Nephron progenitor cell (in vitro differentiated cells): ENCODE data around the gene RAD51B.

Source experiments
- DNase-seq: peaks from one replicate; pipeline ENCODE4 v3.0.0; 2021
- H3K27ac Mint-ChIP-seq: 2 replicates; pipeline ENCODE4 v1.8.0; 2021; ENCODE audit warnings: mild to moderate bottlenecking, moderate library complexity, mixed read lengths
- H3K27me3 Mint-ChIP-seq: 2 replicates; pipeline ENCODE4 v1.8.0; 2021; ENCODE audit warnings: mild to moderate bottlenecking, low read depth, mixed read lengths; ENCODE audit not compliant: poor library complexity
- H3K36me3 Mint-ChIP-seq: 2 replicates; pipeline ENCODE4 v1.8.0; 2021; ENCODE audit warnings: low read depth, mixed read lengths
- H3K4me1 Mint-ChIP-seq: 2 replicates; pipeline ENCODE4 v1.8.0; 2021; ENCODE audit warnings: mixed read lengths
- H3K4me3 Mint-ChIP-seq: 2 replicates; pipeline ENCODE4 v1.8.0; 2021; ENCODE audit warnings: mild to moderate bottlenecking, moderate library complexity, mixed read lengths
- H3K9me3 Mint-ChIP-seq: 2 replicates; pipeline ENCODE4 v1.8.0; 2021; ENCODE audit warnings: mild to moderate bottlenecking, moderate library complexity, mixed read lengths
- TF ChIP-seq, protein P1 (sequence below): fragments of 200-600 bp; sonication (generic); IDR thresholded peaks from 2 replicates; pipeline ENCODE4 v1.5.0; 2021; ENCODE audit warnings: antibody characterized with exemption

Gene RAD51B

DNA sequence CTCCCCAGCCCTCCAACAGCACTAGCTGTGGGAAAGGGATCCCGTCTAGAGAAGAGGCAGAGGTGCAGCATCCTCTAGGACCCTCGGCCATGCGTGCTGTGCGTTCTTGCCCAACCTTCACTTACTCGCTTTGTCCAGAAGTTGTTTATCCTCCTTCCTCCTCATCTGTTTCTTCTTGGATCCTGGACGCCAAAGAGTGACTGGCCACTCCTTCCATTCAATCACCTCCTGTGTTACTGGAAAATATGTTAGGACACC, 832.8 kb downstream of the RAD51B start:
- TF ChIP-seq, protein P1, sequence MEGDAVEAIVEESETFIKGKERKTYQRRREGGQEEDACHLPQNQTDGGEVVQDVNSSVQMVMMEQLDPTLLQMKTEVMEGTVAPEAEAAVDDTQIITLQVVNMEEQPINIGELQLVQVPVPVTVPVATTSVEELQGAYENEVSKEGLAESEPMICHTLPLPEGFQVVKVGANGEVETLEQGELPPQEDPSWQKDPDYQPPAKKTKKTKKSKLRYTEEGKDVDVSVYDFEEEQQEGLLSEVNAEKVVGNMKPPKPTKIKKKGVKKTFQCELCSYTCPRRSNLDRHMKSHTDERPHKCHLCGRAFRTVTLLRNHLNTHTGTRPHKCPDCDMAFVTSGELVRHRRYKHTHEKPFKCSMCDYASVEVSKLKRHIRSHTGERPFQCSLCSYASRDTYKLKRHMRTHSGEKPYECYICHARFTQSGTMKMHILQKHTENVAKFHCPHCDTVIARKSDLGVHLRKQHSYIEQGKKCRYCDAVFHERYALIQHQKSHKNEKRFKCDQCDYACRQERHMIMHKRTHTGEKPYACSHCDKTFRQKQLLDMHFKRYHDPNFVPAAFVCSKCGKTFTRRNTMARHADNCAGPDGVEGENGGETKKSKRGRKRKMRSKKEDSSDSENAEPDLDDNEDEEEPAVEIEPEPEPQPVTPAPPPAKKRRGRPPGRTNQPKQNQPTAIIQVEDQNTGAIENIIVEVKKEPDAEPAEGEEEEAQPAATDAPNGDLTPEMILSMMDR: no peak
- H3K36me3 Mint-ChIP-seq: no peaks in the 10 kb centered on the region
- H3K9me3 Mint-ChIP-seq: no peaks in the 10 kb centered on the region
- DNase-seq: no peak
- peaks cover 9% of the 10 kb centered on the region for H3K27me3 Mint-ChIP-seq
- H3K4me3 Mint-ChIP-seq: no peak overlapping the region
- peak overlapping the region; percentile 11 for H3K27ac Mint-ChIP-seq
- peaks cover 66% of the 10 kb centered on the region for H3K4me1 Mint-ChIP-seq

DNA sequence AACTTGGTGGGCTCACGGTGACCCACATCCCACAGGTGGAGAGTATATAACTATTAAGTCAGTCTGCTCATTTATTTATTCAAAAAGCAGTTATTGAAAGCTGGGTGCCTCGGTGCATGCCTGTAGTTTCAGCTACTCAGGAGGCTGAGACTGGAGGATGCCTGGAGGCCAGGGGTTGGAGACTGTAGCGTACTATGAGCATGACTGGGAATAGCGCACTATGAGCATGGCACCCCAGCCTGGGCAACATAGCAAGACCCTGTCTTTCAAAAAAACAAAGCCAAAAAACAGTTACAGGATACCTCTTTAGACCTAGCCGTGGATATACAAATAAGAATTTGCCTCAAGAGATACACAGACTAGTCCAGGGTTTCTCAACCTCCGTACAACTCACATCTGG, 833.5 kb downstream of the RAD51B start:
- Mint-ChIP-seq H3K27ac (peak overlapping the region; percentile 11), H3K36me3 (no peaks in the 10 kb centered on the region), H3K27me3 (peaks cover 9% of the 10 kb centered on the region), H3K4me1 (peaks cover 73% of the 10 kb centered on the region), H3K4me3 (no peak overlapping the region), H3K9me3 (no peaks in the 10 kb centered on the region)
- no peak for DNase-seq
- TF ChIP-seq, protein P1: no peak

DNA sequence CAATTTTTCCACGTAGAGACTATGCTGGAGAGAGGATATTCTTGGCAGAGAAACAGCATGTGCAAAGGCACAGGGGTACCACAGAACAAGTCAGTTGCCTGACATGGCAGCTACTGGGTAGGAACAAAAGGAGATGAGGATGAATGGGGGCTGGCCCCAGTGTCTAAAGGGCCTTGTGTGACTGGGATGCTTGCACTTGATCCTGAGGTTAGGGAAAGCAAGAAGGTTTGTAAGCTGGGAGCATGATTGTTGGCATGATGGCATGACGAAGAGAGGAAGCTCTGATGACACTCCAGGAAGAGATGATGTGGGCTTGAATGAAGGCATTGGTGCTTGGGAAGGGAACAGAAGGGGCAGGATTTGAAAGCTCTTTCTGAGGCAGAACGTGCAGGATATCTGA, 834.2 kb downstream of the RAD51B start:
- H3K27ac Mint-ChIP-seq: no peak overlapping the region
- TF ChIP-seq, protein P1: no peak
- H3K27me3 Mint-ChIP-seq: peaks cover 9% of the 10 kb centered on the region
- no peaks in the 10 kb centered on the region for H3K9me3 Mint-ChIP-seq
- H3K4me3 Mint-ChIP-seq: no peak overlapping the region
- no peaks in the 10 kb centered on the region for H3K36me3 Mint-ChIP-seq
- DNase-seq: no peak
- H3K4me1 Mint-ChIP-seq: peaks cover 73% of the 10 kb centered on the region

DNA sequence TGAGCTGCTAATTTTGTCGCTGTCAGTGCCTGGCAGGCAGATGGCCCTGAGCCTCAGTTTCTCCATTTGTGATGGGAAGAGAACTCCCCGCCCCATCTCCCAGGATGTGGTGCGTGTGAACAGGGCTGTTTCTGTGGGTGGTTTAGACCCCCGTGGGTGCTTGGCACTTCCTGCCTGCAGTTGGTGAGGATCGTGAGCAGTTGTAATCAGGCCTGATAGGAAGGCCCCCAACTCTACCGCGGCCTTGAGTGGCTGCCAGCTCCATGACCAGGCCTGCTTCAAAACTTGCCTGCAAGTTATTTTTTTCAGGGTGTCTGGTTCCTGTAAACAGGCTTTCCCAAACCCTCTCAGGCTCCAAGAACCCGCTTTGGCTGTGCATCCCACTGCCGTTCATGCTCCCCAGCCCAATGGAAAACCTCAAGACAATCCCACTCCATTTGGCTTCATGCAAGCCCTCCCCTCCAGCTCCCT, 834.9 kb downstream of the RAD51B start:
- peaks cover 73% of the 10 kb centered on the region for H3K4me1 Mint-ChIP-seq
- peaks cover 5% of the 10 kb centered on the region for H3K27me3 Mint-ChIP-seq
- TF ChIP-seq, protein P1: no peak
- peak overlapping the region; percentile 90 for H3K27ac Mint-ChIP-seq
- no peaks in the 10 kb centered on the region for H3K36me3 Mint-ChIP-seq
- H3K9me3 Mint-ChIP-seq: no peaks in the 10 kb centered on the region
- H3K4me3 Mint-ChIP-seq: no peak overlapping the region
- no peak for DNase-seq

DNA sequence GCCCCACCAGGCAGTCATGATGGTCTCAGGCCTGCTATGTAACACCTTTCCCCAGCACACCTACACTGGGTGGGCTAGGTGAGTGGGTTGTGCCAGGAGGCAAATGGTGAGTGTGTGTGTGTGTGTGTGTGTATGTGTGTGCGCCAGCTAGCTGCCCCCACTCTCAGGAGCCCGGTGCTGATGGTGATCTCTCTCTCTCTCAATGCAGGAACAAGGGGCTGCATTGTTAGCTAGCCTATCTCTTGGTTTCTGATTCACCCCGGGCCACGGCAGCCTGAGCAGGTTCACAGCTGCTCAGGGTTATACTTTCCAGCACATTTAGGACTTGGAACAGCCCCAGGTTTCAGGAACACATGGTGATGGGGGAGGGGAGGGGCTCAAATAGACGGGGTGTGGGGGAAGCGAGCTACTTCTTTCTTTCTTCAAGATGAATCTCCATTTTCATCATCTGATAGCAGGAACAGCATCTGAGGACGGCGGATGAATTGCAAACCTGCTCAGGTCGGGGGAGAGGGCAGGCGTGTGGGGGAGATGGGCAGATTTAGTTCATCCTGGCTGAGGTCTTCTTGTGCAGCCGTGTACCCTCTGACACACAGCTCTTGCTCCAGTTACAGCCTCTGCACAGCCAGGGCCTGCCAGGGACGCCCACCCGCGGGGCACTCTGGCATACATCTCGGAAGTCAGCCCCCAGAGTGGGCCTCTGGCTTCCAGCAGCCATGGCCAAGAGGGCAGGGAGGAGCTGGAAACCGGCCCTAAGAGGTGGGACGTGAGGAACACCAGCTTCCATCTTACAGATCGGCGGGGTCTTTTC, 835.6 kb downstream of the RAD51B start:
- no peaks in the 10 kb centered on the region for H3K36me3 Mint-ChIP-seq
- peaks cover 73% of the 10 kb centered on the region for H3K4me1 Mint-ChIP-seq
- no peaks in the 10 kb centered on the region for H3K9me3 Mint-ChIP-seq
- H3K27ac Mint-ChIP-seq: peak overlapping the region; percentile 90
- H3K4me3 Mint-ChIP-seq: peak overlapping the region; percentile 33
- H3K27me3 Mint-ChIP-seq: peaks cover 4% of the 10 kb centered on the region
- DNase-seq: no peak
- TF ChIP-seq, protein P1: no peak

DNA sequence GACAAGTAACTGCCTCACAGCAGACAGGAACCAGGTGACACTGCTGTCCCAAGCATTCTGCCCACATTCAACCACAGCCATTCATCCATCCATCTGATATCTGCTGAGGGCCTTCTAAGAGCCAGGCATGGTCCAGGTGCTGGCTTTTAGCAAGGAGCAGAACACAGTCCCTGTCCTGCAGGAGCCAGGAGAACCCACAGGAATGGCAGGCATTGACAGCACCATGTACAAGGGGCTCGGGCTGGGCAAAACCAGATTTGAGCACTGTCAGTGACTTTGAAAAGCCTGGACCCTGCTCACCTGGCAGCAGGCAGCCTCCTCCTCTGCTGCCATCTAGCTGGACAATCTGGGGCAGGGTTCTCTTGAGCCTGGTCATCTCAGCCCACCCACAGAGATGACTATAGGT, 836.3 kb downstream of the RAD51B start:
- Mint-ChIP-seq H3K4me3 (no peak overlapping the region), H3K36me3 (no peaks in the 10 kb centered on the region), H3K27me3 (peaks cover 4% of the 10 kb centered on the region), H3K4me1 (peaks cover 72% of the 10 kb centered on the region), H3K27ac (peak overlapping the region; percentile 90), H3K9me3 (no peaks in the 10 kb centered on the region)
- DNase-seq: no peak
- TF ChIP-seq, protein P1: no peak
